Hematopoietic multipotent progenitor cell treated with erythropoietin and hydrocortisone succinate and interleukin-3 and kit ligand, for 8 days (in vitro differentiated cells): ENCODE measurements around the gene ACTN4.
"Not testable (repeated sequence)": the region's sequence is repeated elsewhere in the genome, so short reads cannot be mapped to it uniquely, and the experiment has no call there.

Experiments
- DNase-seq: peaks from one replicate; pipeline ENCODE4 v3.0.0-alpha.2; 2015

ACTN4 gene

GRCh38 chr19:38741670-38742069 lies 94.2 kb downstream of the ACTN4 start:
- DNase-seq = no peak

- DNase-seq = no peak
Measured at GRCh38 chr19:38742296-38742695, 94.8 kb downstream of the ACTN4 start.

GRCh38 chr19:38742906-38743305 lies 95.5 kb downstream of the ACTN4 start:
- DNase-seq = no peak

- DNase-seq = no peak
Measured at GRCh38 chr19:38743394-38744297, 96.2 kb downstream of the ACTN4 start.

- DNase-seq = no peak
Measured at GRCh38 chr19:38744298-38744681, 96.8 kb downstream of the ACTN4 start, which contains the start of gene CAPN12. Gene CAPN12 (minus strand): TSS chr19:38744474. CDS start chr19:38744165, 309 bp downstream.

- peak; percentile 44 for DNase-seq
Measured at GRCh38 chr19:38744874-38745273, 97.4 kb downstream of the ACTN4 start.

- DNase-seq = no peak
Measured at GRCh38 chr19:38745316-38745715, 97.9 kb downstream of the ACTN4 start.

- DNase-seq = not testable (repeated sequence)
Measured at GRCh38 chr19:38753783-38754182, 106.3 kb downstream of the ACTN4 start.

GRCh38 chr19:38754196-38754595 lies 106.7 kb downstream of the ACTN4 start:
- DNase-seq = not testable (repeated sequence)

- DNase-seq = no peak
Measured at GRCh38 chr19:38759590-38760003, 112.1 kb downstream of the ACTN4 start.

- DNase-seq = not testable (repeated sequence)
Measured at GRCh38 chr19:38760805-38761517, 113.5 kb downstream of the ACTN4 start.

GRCh38 chr19:38761884-38762389 lies 114.5 kb downstream of the ACTN4 start:
- DNase-seq = not testable (repeated sequence)

GRCh38 chr19:38763795-38764220 lies 116.4 kb downstream of the ACTN4 start:
- DNase-seq = no peak

- no peak for DNase-seq
Measured at GRCh38 chr19:38765214-38765613, 117.8 kb downstream of the ACTN4 start.

- no peak for DNase-seq
Measured at GRCh38 chr19:38766276-38767047, 119.0 kb downstream of the ACTN4 start.

GRCh38 chr19:38769635-38770211 lies 122.3 kb downstream of the ACTN4 start:
- peak; percentile 85 for DNase-seq

- DNase-seq = not testable (repeated sequence)
Measured at GRCh38 chr19:38770228-38770948, 122.9 kb downstream of the ACTN4 start.

- DNase-seq = not testable (repeated sequence)
Measured at GRCh38 chr19:38770949-38771275, 123.5 kb downstream of the ACTN4 start.

- DNase-seq = not testable (repeated sequence)
Measured at GRCh38 chr19:38771569-38771968, 124.1 kb downstream of the ACTN4 start.

- DNase-seq = no peak
Measured at GRCh38 chr19:38773469-38774177, 126.2 kb downstream of the ACTN4 start, which contains the start of gene LGALS7. Gene LGALS7 (minus strand): TSS chr19:38773517. CDS start chr19:38773492, 25 bp downstream.
